HG03442 (cell line): ENCODE data around the gene AK2.
"Not testable (repeated sequence)": the region's sequence is repeated elsewhere in the genome, so short reads cannot be mapped to it uniquely, and the experiment has no call there.

ENCODE experiments used
- ATAC-seq: cut with Tn5 transposase; IDR thresholded peaks from one replicate; pipeline ENCODE4 v1.9.1; 2021; ENCODE audit warnings: mild to moderate bottlenecking, moderate library complexity; ENCODE audit not compliant: unreplicated experiment

The AK2 gene

DNA sequence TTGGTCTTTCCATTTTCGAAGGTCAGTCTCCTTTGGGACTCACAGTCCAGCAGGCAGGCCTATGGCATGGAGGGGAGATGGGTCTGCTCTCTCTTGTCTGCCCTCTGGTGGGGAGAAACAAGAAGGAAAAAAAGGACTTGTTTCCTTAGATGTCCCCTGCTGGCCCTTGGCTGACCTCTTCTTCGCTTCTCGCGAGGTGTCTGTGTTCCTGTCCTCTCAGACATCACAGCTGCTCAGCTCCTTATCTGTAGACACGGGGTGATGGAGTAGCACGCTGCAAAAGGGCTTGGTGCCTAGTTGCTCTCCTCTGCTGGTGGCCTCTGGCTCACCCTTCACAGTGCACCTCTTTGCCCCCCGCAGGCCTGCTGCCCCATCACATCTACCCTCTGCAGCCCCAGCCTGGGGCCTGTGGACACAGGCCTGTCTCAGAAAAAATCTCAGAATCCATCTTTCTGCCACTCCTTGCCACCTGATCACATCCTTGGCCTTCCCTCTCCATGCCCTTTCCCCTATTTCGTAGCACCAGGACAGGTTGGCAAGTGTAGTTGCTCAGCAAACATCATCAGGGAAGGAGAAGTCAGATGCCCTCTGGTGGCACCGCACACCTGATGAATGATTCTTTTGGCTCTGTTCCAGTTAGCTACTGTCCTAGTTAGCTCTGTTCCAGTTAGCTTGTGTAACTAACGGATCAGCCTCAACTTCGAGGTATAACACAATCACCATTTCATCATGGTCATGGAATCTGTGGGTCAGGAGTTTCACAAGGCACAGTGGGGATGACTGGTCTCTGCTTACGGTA is 18.7 kb upstream of the AK2 start:
- ATAC-seq = no peak

DNA sequence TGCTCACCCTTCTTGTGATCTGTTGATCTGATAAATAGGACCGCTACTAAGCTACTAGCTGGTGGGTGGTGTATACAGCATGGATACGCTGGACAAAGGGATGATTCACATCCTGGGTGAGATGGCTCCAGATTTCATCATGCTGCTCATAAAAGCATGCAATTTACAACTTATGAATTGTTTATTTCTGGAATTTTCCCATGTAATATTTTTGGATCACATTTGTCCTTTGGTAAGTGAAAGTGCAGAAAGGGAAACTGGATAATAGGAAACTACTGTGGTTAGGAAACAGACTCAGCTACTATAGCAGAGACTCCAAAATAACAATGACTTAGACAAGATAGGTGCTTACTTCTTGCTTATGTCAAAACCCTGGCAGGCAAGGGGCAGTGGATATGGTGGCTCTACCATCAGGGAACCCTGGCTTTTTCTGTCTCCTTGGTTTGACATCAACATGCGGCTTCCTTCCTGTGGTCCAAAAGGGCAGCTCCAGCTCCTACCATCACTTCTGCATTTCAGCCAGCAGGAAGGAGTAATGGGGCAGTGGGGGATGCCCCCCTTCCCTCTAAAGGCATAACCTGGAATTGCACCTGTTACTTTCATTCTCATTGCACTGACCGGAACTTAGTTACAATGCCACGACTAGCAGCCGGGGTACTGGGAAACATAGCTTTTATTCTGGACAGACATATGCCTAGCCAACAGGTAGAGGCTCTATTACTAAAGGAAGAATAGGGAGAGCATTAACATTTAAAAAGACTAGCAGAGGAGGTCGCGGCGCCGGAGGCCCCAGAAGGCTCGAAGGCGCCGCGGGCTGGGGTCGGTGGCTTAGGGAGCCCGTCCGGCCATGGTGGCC is 13.8 kb upstream of the AK2 start:
- ATAC-seq = no peak

DNA sequence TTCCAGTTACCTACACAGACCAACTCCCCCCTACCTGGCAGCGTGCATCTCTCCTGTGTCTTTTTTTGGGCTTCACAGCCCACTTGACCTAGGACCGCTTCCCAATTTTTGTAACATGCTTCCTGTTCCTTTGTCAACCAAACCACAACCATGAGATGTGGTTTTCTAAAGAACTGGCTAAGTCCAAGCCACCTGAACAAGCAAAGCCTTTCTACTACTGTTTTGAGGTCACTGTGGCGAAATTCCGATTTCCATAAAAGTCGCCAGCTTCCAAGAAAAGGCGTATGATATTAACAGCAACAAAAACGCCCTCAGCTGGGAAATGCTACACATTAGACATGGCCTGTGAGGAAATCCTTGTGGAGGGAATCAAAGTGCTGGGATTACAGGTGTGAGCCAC is 12.7 kb upstream of the AK2 start:
- ATAC-seq = no peak

DNA sequence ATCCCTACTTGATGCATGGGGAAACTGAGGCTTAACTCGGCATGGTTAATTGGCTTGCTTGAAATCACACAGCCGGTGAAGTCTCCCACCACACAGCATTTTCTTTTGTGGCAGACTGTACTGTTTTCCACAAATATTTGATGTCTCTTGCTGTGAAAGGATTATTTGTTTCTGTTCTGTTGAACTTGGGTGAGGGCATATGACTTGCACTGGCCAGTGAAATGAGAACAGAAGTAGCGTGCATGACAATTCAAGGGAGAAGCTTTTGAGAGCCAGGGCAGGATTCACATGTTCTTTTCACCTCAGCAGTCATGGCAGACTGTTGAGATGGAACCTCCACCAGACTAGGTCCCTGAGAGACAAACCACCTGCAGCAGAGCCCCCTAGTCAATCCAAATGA is 11.7 kb upstream of the AK2 start:
- ATAC-seq = no peak

DNA sequence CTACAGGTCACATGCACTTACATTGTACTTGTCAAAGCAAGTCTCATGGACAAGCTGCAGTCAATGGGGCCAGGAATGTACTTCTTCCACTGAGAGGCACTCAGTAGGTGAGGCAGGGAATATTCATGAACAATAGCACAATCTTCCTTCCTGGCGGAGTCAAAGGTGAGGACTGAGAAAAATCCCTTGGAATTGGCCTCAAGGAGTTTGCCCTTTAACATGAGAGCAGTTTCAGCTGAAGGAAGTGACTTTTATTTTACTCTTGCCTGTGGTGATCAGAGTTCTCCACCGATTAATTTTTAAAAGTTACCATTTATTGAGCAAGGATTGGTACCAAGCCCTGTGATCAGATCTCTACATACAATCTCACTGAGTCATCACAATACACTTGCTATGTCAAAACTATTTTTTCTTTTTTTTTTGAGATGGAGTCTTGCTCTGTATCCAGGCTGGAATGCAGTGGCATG is 11.2 kb upstream of the AK2 start:
- no peak for ATAC-seq

DNA sequence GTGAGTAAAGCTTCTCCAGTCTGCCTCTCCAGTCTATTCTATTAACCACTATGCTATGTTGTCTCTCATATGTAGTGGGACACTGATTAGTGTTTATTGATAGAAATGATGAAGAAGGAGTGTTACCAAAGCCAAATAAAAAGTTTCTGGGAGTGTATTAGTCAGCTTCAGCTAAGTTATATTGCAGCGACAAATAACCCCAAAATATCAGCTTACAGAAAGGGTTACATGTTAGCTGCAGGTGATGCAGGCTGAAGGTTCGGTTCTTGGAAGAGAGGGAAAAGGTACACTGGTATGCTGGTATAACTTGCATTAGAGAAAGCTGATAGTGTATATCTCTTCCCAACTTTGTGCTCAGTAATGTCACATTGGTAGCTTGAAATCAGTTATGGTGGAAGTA is 10.6 kb upstream of the AK2 start:
- no peak for ATAC-seq

DNA sequence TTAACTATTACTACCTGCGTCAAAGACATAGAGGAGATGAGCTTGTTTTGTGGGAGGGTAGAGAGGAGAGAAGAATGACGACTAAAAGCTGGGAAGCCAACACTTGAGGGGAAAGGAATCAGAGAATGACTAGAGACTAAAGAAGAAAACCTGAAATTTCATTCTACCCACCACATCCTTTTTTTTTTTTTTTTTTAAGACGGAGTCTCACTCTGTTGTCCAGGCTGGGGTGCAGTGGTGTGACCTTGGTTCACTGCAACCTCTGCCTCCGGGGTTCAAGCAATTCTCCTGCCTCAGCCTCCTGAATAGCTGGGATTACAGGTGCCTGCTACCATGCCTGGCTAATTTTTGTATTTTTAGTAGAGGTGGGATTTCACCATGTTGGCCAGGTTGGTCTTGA is 9.6 kb upstream of the AK2 start:
- not testable (repeated sequence) for ATAC-seq

DNA sequence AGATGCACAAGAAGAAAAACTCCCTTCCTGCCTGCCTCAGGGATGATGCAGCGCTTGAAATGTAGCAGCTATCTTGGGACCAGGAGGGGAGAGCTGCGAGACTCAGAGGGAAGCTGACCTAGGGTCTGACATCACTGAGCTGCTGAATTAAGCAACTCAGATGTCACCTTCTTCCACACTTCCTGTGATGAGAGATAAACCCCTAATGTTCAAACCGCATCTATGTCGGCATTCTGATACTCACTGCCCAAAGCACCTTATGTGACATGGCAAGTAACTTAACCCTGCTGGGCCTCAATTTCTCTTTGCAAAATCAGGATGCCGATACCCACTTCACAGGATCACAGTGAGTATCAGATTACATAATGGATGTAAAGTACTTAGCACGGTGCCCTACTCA is 9.1 kb upstream of the AK2 start:
- no peak for ATAC-seq

DNA sequence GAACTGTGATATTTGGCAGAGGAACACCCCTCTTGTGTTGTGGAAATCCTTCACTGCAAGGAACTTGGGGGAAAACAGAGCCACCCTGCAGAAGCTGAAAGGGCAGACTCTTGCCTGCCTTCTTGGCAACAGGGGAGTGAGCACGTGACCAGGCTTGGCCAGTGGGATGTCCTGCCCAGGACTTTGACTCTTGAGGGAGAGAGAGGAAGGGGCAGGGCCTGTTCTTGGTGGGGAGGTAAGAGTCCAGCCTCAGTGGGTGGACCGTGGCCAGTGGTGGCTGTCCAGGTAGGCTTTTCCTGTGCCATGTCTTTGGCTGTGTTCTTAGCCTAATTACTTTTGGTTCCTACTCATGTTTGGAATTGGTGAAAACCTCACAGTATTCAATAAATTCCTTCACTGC is 8.6 kb upstream of the AK2 start:
- ATAC-seq = no peak

DNA sequence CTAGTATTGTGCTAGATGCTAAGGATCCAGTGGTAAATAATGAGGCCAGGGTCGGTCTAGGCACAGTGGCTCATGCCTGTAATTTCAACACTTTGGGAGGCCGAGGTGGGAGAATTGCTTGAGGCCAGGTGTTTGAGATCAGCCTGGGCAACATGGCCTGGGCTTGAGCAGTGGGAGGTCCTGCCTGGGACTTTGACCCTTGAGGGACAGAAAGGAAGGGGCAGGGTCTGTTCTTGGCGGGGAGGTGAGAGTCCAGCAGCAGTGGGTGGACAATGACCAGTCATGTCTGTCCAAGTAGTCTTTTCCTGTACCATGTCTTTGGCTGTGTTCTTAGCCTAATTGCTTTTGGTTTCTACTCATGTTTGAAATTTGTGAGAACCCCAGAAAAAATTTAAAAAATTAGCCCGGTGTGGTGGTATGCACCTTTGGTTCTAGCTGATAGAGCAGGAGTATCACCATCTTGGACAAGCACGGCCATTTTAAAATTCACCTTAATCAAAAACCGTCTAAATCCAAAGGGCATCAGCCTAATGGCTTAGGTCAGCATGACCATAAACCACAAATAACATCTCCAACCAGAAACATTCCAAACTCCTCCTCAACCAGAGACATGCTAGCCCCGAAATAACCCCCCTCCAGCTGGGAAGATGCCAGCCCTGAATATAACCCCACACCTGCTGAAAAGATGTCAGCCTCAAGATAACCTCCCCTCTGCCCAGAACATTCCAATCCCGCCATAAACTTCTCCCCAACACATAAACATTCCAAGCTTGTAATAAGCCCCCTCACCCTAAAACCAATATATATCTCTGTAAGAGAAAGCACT is 6.8 kb upstream of the AK2 start:
- no peak for ATAC-seq

DNA sequence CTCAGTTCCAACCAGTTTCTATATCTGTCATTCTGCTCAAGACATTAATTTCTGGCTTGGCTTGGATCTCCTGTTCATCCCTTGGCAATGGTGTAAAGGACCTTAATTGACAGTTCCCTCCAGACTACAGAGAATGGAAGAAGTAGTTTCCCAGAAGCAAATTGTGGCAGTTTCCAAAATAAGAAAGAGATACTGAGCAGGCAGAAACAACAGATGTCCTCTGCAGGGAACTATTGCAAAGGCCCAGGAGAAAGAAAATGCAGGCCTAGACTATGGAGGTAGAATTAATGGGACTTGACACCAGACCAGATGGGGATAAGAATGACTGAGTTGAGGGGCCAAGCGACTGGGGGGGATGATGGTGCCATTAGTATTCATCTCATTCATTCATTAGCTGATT is 6.1 kb upstream of the AK2 start:
- no peak for ATAC-seq

DNA sequence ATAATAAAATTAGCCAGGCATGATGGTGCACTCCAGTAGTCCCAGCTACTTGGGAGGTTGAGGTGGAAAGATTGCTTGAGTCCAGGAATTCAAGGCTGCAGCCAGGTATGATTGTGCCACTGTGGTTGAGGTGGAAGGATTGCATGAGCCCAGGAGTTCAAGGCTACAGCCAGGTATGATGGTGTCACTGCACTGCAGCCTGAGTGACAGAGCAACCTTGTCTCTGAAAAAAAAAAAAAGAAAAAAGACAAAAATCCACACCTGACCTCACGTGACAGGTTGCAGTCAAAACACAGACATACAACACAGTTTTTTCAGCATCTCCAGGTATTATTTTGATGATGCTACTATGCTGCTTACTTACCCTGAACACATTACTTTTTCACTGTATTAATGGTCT is 4.3 kb upstream of the AK2 start:
- ATAC-seq = no peak

DNA sequence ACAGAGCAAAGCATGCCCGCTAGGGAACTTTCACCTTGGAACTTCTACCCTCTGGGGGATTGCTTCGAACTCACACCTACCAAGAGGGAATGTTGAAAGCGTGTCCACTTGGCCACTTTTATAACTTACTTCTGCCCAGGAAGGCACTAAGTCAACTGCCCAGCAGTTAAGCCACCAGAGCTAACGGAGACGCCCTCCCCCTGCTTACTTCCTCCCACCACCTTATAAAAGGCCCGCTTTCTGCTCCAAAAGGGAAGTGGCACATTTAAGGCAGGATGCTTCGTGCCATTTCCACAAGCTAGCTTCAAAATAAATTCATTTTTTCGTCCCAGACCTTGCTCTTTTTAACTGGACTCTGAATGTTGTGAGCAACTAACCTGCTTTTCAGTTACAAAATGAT is 3.2 kb upstream of the AK2 start:
- ATAC-seq = no peak

DNA sequence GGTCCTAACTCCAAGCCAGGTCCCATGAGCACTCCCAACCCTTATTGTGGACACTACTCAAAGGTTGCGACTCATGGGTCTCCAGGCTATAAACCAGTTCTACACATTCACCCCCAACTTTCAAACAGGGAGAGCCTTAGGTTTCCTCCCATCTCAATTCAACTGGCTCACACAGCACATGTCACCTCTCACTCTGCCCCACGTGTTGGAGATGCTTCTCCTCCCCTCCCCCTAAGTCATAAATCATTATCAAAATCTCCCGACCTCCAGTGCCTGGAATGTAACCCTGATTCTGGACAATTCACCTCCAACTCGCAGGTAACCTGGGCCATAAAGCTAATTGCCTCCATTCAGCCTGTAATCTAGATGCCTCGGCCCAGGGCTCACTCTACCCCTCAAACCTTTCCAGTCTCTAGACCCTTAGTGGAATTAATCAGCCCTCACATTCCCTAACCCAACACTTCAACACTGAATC is 595 bp downstream of the AK2 start:
- ATAC-seq = no peak

DNA sequence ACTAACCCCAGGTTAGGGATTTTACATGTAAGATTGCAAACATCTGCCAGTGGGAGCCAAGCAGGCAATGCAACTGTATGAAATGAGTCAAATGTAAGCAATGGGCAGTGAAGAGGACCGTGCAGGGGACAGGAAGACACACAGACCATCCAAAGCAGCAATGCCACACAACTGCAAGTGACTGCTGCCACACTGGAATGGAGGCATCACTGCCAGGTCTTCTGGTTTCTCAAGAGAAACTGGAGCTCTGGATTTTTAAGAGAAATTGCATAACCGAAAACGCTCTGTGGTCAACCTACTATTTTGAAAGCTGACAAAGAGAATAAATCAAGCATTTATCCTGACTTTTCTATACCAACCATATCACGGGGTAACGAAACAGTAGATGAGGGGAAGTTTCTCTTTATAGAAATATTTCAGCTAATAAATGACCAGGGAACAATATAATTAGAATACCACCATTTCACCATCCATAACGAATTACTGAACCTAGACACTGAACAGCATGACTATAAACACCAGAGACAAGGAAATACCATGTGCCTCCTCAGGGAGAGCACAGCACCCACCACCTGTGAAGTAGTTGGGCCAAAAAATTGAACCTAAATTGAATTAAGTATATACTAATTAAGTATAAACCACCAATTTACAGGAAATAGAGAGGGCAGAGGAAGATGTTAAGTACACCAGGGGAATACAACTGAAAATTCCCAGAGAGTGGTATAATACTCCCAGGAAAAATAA is 4.4 kb downstream of the AK2 start:
- ATAC-seq = no peak

DNA sequence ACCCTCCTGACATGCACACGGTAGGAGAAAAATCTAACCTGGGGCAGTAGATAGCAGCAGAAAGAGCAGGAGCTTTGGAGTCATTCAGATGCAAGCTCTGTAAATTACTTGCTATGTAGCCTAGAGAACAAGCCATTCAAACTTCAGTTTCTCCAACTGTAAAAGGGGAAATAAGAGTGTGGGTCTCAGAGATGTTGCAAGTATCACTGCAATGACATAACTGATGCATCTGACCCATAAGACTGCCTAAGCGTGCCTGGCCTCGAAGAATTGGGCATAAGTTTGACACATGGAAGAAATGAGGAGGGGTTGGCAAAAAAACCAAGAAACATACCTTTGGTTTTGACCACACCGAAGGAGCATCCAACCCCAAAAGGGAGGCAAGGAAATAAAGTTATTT is 5.2 kb downstream of the AK2 start:
- ATAC-seq = no peak

DNA sequence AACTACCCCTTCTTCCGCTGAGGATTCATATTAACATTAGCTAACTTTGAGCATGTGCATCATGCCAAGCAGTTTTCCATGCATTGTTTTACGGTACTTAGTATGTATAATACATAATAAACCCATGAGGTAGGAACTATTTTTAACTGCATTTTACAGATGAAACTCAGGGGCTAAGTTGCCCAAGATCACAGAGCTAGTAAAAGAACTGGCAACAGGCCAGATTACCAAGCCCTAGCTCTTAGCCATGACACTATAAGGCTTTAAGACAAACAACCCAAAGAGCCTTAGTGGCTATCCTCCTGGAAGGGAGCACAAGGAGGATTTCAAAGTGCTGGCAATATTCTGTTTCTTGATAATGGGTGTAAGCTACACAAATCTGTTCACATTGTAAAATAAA is 6.1 kb downstream of the AK2 start:
- ATAC-seq = no peak

DNA sequence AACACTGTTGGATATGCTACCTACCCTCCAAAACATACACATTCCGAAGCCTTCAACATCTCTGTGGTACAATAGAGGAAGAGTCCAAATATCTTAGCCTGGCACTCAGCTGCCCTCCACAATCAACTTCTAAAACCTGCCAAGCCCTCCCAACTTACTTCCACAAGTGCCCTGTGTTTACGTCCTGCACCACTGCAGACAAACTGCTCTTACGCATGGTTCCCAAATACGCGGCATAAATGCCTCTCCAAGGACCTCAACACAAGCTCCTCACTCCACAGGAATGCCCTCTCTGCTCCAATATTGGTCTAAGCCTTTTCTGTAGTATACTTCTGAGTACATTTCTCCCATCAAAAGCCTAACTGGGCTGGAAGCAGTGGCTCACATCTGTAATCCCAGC is 6.8 kb downstream of the AK2 start:
- ATAC-seq = no peak

DNA sequence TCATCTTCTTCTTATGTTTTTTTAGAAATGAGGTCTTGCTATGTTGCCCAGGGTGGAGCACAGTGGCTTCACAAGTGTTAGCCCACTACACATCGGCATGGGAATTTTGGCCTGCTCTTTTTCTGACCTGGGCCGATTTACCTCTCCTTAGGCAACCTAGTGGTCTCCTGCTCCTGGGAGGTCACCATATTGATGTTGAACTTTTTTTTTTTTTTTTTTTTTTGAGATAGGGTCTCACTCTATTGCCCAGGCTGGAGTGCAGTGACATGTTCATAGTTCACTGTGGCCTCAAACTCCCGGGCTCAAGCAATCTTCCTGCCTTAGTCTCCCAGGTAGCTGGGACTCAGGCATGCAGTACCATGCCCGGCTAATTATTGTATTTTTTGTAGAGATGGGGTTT is 7.5 kb downstream of the AK2 start:
- no peak for ATAC-seq

DNA sequence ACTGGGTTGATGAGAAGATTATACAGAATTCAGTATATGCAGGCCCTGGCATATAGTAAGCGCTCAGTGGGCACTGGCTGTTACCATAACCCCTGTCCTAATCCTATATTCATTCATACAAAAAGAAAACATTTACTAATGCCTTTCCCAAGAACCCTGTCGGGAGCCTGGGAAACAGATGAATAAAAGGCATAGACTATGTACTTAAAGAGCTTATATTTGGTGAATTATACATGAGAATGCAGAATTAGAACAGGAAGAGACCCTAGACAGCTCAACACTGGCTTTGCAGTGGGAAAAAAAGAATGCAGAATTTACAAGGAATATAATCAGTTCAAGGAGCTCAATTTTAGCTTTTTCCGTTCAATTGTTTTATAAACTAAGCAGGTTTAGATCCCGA is 10.9 kb downstream of the AK2 start:
- ATAC-seq = no peak

DNA sequence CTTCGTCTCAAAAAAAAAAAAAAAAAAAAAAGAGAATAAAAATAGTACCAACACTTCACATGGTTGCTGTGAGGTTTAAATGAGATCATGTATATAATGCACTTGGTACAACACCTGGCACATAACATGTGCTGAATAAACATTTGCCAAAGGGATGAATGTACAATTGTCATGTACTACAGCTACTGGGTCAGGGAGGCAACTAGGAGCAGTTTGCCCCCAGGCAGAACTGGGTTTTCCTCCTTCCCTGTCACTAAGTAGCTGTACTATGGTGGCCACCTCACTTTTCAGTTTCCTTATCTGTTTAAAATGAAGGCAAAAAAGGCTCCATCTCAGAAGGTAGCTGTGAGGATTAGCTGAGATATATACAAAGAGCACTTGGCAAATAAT is 11.5 kb downstream of the AK2 start:
- no peak for ATAC-seq
